GM12878 (cell line): ENCODE data around the gene SEMA3G. TPM values are rescaled to one million over a fixed set of nuclear protein-coding genes. Genes with fewer than 3 reads are reported as not detected.
A peak's percentile ranks its signal among the peaks of the same experiment; 100 is the strongest.

Experiments used
- ATAC-seq: fragments of 200-7000 bp; cut with Tn5 transposase; 3 replicates; pipeline ENCODE4 v1.9.1; 2020; ENCODE audit warnings: mild to moderate bottlenecking, moderate library complexity
- BruUV-seq: library from RNA; stranded (reverse); fragments of 400-500 nt; replicated peaks from 2 replicates; lab custom pipeline; 2021; lab: Mats Ljungman, UMichigan
- CTCF ChIA-PET: fragments of 300-600 bp; sonication (Branson Sonifier 250); formaldehyde crosslinking; extraction: SDS; loops from one replicate; lab custom pipeline; 2021; ENCODE audit warnings: inconsistent platforms; lab: Yijun Ruan, JAX
- POLR2A ChIA-PET: fragments of 350-600 bp; formaldehyde crosslinking; extraction: SDS; loops from one replicate; lab custom pipeline; 2021; ENCODE audit warnings: inconsistent platforms; lab: Charles Lee
- RAD21 ChIA-PET: fragments of 300-600 bp; sonication (Branson Sonifier 250); formaldehyde crosslinking; loops from one replicate; lab custom pipeline; 2023; ENCODE audit warnings: antibody characterized with exemption; ENCODE audit not compliant: unreplicated experiment; lab: Charles Lee
- SMC1A ChIA-PET: fragments of 300-600 bp; sonication (Branson Sonifier 250); formaldehyde crosslinking; loops from one replicate; lab custom pipeline; 2023; ENCODE audit not compliant: unreplicated experiment, uncharacterized antibody; lab: Charles Lee
- DNase-seq: peaks from one replicate; pipeline ENCODE4 v3.0.0-alpha.2; 2011; ENCODE audit warnings: low read depth, low spot score
- FAIRE-seq: peaks from 3 replicates; lab custom pipeline; 2011; peaks lifted over from hg19 to GRCh38; lab: Jason Lieb, UNC
- H2AFZ ChIP-seq: 2 replicates; pipeline ENCODE4 v1.6.0; 2011; ENCODE audit warnings: low read depth, low read length, control low read depth; ENCODE audit not compliant: control insufficient read depth
- H3K27ac ChIP-seq: 2 replicates; pipeline ENCODE4 v1.5.1; 2011; ENCODE audit warnings: control low read depth; ENCODE audit not compliant: control insufficient read depth, insufficient read depth
- H3K27me3 ChIP-seq, 2 experiments: replicated peaks in 1 of 2; 2 replicates each; pipeline versions ENCODE4 v1.6.0 to v1.6.1; 2011; ENCODE audit warnings: low read length in 1 of 2; ENCODE audit not compliant: control insufficient read depth in 2 of 2, insufficient read depth in 2 of 2
- H3K36me3 ChIP-seq, 2 experiments: 2 replicates each; pipeline ENCODE4 v1.5.1; 2011; ENCODE audit warnings: low read length in 1 of 2; ENCODE audit not compliant: control insufficient read depth in 2 of 2, insufficient read depth in 2 of 2
- H3K4me1 ChIP-seq: 2 replicates; pipeline ENCODE4 v1.6.1; 2011; ENCODE audit warnings: mild to moderate bottlenecking, low read length, moderate library complexity, mixed read lengths; ENCODE audit not compliant: control insufficient read depth, insufficient read depth
- H3K4me2 ChIP-seq: 2 replicates; pipeline ENCODE4 v1.6.0; 2011; ENCODE audit warnings: control low read depth; ENCODE audit not compliant: control insufficient read depth, insufficient read depth
- H3K4me3 ChIP-seq: fragments of 200-600 bp; sonication (generic); 2 replicates; pipeline ENCODE4 v1.5.1; 2016
- H3K79me2 ChIP-seq: 2 replicates; pipeline ENCODE4 v1.6.0; 2011; ENCODE audit warnings: low read length; ENCODE audit not compliant: control insufficient read depth, insufficient read depth
- H3K9ac ChIP-seq: 2 replicates; pipeline ENCODE4 v1.8.0; 2011; ENCODE audit warnings: low read length, control low read depth, mixed read lengths; ENCODE audit not compliant: control insufficient read depth, insufficient read depth
- H3K9me3 ChIP-seq: replicated peaks from 3 replicates; pipeline ENCODE4 v1.5.1; 2011; ENCODE audit warnings: mild to moderate bottlenecking, low read length; ENCODE audit not compliant: control insufficient read depth, insufficient read depth
- H4K20me1 ChIP-seq: 2 replicates; pipeline ENCODE4 v1.6.0; 2011; ENCODE audit not compliant: control insufficient read depth, insufficient read depth
- CTCF ChIP-seq, 3 experiments: IDR thresholded peaks in 2 of 3; conservative IDR thresholded peaks in 1 of 3; 2 replicates each; pipeline ENCODE4 v1.5.1; 2011; ENCODE audit warnings: low read depth in 3 of 3, low read length in 3 of 3, mild to moderate bottlenecking in 3 of 3, control low read depth in 2 of 3, moderate library complexity in 2 of 3, inconsistent platforms in 1 of 3, mixed read lengths in 1 of 3; ENCODE audit not compliant: control insufficient read depth in 2 of 3, insufficient read depth in 1 of 3; ENCODE audit errors: extremely low read depth in 1 of 3
- PAX8 ChIP-seq: fragments of 450-650 bp; IDR thresholded peaks from 2 replicates; pipeline ENCODE4 v1.6.1; 2017; ENCODE audit warnings: mild to moderate bottlenecking, moderate library complexity
- SMAD5 ChIP-seq: IDR thresholded peaks from 2 replicates; pipeline ENCODE4 v1.6.1; 2016; ENCODE audit warnings: antibody characterized with exemption, low read depth
- WGBS: methylation state at CpG from one replicate; pipeline ENCODE4 v1.1.6; 2016; ENCODE audit warnings: low lambda C conversion rate; ENCODE audit not compliant: insufficient replicate concordance, insufficient coverage; ENCODE audit errors: missing lambda C conversion rate; 5-methylcytosine and 5-hydroxymethylcytosine counted together
- in situ Hi-C: fragments of 300-500 bp; cut with MboI; formaldehyde crosslinking; loops from 9 replicates; pipeline ENCODE4 v1.14.3; 2018; ENCODE audit warnings: mixed read lengths
- intact Hi-C: fragments of 100-400 bp; cut with micrococcal nuclease; formaldehyde crosslinking; loops from one replicate; pipeline ENCODE4 v1.14.2; 2022; ENCODE audit not compliant: unreplicated experiment
- polyA plus RNA-seq, 11 experiments: library from polyadenylated mRNA; depleted of rRNA in 4 of 11; unstranded in 6 of 11; stranded (reverse) in 5 of 11; fragments of >200 nt; fragmentation: Nextera tagmentation in 4 of 11; fragmentation: Illumina TruSeq in 1 of 11; extraction: Ambion mirVana in 4 of 11; extraction: Trizol in 1 of 11; gene quantifications; 1 replicate in 1 of 11; 2 replicates in 10 of 11; pipeline versions ENCODE4 v1.2.1 to v1.2.3, GENCODE V29; 2011 to 2016; ENCODE audit warnings: inconsistent platforms in 2 of 11, missing spikeins in 2 of 11, low read depth in 1 of 11
- total RNA-seq, 4 experiments: library from RNA; depleted of rRNA in 3 of 4; stranded (reverse); fragments of >200 nt in 3 of 4; fragmentation: Illumina TruSeq in 1 of 4; extraction: Trizol in 1 of 4; gene quantifications; 2 replicates each; pipeline versions ENCODE4 v1.2.1 to v1.2.3, GENCODE V29; 2013 to 2021

The SEMA3G gene
- total and polyA plus RNA-seq, 10 of the 15 experiments (the other 5 are each of a cell fraction or from before 2014, with no cell fraction given), result 0.03 to 0.04 TPM; not detected in 8

GRCh38 chr3:52388933-52389332 is 56.0 kb downstream of the SEMA3G start:
- DNase-seq (no peak), ATAC-seq (peak; percentile 36; the same call in 2 of the 3 replicates), FAIRE-seq (no peak)
- in situ Hi-C loops, result no loop called here
- Histone ChIP-seq H3K27ac (no peak overlapping the region), H3K9ac (no peak overlapping the region), H3K4me3 (no peak overlapping the region), H3K9me3 (no peaks in the 10 kb centered on the region), H3K4me1 (no peaks in the 10 kb centered on the region; the same call in 1 of the 2 replicates), H2AFZ (no peak overlapping the region), H3K4me2 (no peak overlapping the region), H3K36me3 (no peaks in the 10 kb centered on the region), H4K20me1 (no peaks in the 10 kb centered on the region), H3K27me3 (no peaks in the 10 kb centered on the region), H3K79me2 (no peaks in the 10 kb centered on the region)
- no TSS peak for BruUV-seq
- WGBS, result 61% methylated on average over 9 of the region's 9 CpGs
- POLR2A ChIA-PET, result interaction anchor here (0.5 to 0.6 kb wide), 2 partner anchors 14 to 155 kb away, joined by 4 read pairs; no protein-coding TSS in a partner anchor
- SMC1A ChIA-PET, result interaction anchor here (1.5 to 2.0 kb wide), 2 partner anchors 39 to 50 kb away, joined by 3 to 4 read pairs; no protein-coding TSS in a partner anchor
- intact Hi-C loops, result no loop called here
- TF ChIP-seq PAX8 (no peak), SMAD5 (no peak), CTCF (IDR thresholded peaks at IDR 0.05 in 2 of 3, conservative IDR thresholded peaks at IDR 0.05 in 1 of 3; ENCODE audit: control insufficient read depth in 2 of 3, extremely low read depth in 1 of 3, insufficient read depth in 1 of 3, low read depth in 3 of 3, low read length in 3 of 3) (0 out of 6 replicates have a peak, but pooled peaks of 1 of the 3 experiments have one; percentile 10)
- RAD21 ChIA-PET, result interaction anchor here (0.5 to 1.4 kb wide), 2 partner anchors 100 to 221 kb away, joined by 3 to 4 read pairs; no protein-coding TSS in a partner anchor
- CTCF ChIA-PET, result interaction anchor here (1.7 to 2.7 kb wide), 2 partner anchors 15 to 57 kb away, joined by 6 to 8 read pairs; partner anchors contain the start of gene SEMA3G
